COLO668 (cell line): ENCODE data around the gene MEIOSIN.

ENCODE experiments used
- DNase-seq: peaks from one replicate; lab custom pipeline; 2025; ENCODE audit not compliant: unreplicated experiment; lab: John Stamatoyannopoulos, UW

Gene MEIOSIN

DNA sequence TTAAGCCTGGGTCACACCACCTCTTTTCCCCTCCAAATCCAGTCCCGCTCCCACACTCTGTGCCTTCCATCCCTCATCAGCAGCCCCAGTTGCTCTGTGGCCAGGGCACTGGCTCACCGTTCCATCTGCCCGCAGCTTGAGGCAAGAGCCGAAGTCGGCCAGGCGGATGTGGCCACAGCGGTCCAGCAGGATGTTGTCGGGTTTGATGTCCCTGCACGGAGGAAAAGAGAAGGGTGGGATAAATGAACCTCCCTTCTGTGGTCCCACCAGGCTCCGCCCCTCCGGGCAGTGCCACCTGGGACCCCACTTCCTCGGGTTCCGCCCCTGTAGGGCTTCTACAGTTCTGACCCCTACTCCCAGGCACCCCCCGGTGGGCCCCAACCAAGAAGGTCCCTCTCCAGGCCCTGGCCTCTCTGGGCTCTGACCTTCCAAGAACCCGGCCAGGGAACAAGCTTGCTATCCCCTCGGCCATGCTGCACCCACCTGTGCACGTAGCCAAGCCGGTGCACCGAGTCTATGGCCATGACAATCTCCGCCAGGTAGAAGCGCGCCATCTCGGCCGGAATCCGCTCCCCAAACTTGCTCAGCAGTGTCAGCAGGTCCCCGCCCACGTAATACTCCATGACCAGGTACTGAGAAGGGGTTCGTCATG is 44.9 kb downstream of the MEIOSIN start:
- DNase-seq: no peak

DNA sequence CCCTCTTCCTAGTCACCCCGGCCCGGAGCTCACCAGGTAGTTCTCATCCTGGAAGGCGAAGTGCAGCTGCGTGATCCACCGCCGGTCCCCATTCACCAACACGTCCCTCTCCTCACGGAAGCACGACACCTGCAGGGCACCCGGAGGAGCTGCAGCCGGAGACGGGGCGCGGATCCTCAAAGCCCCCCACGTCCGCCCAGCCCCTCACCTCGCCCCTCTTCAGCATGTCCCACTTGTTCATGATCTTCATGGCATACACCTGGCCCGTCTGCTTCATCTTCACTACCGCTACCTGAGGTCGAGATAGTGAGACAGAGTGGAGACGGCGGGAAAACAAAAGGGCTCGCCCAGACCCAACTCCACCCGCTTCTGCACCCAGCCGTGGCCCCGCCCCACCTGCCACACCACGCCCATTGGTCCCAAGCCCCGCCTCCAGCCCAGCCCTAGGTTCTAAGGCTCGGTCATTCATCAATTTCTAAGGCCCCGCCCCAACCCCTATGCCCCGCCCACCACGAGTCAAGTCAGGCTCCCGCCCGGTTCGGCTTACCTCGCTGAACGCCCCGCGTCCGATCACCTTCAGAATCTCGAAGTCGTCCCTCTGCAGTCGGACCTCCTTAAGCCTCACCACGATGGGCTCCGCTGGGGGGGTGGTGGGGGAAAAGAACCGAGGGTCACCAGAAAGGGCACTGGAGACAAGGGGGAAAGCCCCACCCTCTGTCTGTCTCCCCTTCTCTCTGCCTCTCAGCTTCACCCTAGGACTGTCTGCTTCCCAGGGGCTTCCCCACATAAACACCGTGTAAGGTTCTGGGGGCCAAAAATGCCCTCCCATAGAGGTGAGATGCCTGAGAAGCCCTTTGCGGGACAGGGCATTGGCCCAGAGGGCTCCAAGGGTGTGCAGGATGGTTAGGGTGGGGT is 46.2 kb downstream of the MEIOSIN start:
- DNase-seq: peak; percentile 53

DNA sequence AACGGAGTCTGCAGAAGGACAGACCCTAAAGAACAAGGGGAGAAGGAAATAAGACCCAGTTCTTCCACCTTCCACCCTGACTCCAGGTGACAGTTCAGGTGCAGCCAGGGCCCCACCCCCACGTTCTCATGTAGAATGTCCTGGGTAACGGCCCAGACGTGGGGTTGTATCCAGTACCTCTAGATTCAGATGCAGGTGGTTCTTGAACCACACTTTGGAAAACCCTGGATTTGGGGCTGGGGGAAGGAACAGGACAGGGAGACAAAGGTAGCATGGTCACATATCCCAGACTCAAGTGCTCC is 46.9 kb downstream of the MEIOSIN start:
- DNase-seq: peak; percentile 15

DNA sequence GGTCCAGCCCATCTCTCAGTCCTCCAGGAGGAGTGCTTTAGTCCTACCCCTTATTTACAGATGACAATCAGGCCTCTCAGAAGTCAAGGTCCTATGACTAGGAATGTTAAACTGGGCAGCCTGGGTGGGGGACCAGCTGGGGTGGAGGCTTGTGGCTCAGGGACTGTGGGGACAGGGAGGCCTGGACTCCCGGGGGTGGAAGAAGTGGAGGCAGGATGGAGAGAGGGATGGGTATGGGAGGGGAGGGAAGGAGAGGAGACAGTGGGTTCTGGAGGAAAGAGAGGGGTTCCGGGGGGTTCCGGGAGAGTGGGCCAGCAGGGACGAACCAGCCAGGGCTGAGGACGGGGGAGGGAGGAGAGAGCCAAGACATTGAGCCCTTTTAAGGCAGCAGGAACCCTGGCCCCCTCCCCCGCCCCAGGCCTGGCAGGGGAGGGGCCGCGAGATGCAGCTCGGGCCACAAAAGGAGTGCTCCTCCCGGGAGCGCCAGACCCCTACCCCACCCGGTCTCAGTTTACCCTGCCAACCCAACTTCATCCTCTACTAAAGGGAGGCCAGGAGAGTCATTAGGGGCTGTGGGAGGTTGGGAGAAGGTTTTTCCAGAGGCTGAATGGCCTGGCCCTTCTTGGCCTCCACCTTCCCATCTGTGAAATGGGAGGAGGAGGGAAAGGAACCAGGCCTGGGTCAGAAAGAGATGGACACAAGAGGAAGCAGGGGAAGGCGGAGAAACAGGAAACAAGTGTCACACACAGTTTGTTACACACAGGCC is 47.4 kb downstream of the MEIOSIN start:
- DNase-seq: no peak

DNA sequence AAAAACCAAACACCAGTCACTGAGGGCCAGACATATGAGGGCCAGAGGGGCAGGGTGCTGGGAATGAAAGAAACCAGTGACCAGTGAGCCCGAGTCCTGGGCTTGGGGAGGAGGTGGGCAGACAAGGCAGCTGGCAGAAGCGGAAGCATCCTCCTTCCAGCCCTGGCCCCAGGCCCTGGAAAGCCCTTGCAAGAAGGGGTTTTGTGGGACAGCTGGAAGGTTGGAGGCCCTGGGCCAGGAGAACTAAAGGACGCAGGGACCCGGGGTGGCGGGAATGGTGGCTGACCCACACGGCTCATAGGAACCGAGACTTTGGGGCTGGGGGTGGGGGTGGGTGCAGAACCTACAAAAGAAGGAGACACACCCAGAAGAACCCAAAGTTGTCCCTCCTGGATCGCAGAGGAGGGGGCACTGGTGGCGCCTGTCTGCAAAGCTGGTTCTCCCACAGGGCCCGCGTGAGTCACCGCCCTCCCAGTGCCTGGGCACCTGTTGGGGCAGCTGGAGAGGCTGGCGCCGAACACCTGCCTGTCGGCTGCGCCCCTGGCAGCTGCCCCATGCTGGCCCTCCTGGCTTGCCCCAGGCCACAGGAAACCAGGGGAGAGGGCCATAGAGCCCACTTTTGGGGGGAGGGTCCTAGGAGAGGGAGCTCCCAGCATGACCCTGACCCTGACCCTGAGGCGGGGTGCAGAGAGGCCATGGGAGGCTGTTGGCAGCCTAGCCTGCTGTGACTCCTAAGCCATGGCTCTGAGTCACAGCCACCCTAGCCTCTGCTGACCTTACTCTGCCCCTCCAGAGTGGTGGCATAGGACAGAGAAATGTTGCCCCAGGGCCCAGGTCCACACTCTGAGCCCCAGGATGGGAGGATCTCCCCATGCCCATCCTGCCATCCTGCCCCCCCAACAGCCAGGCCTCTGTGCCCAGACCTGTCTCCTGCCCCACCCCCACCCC is 48.2 kb downstream of the MEIOSIN start:
- DNase-seq: peak; percentile 93

DNA sequence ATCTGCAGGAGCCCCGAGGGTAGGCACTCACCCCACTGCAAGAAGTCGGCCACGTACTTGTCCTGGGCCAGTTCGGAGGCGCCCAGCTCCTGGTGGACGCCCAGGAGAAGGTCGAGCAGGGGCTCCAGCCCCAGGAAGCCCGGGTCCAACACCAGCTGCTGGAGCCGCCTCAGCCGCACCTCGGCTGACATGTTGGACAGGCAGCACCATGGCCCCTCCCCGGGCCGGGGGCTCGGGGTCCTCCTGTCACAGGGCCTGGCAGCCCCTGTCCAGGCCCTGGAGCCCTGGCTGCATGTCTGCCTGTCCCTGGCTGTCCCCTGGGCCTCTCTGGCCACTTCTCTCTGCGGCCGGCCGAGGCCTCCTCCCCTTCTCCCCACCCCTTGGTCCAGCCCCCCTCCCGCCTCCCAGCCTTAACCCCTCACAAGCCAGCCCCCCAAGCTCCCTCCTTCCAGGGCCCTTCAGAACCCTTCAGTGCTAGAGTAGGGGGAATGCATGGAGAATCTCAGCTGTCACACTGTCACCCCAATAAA is 49.0 kb downstream of the MEIOSIN start, which contains the start of gene DMPK:
DMPK (minus strand) TSS at position 329 of the 530 bp plus-strand sequence; CDS start at position 191, 138 bp downstream.
- no peak for DNase-seq

DNA sequence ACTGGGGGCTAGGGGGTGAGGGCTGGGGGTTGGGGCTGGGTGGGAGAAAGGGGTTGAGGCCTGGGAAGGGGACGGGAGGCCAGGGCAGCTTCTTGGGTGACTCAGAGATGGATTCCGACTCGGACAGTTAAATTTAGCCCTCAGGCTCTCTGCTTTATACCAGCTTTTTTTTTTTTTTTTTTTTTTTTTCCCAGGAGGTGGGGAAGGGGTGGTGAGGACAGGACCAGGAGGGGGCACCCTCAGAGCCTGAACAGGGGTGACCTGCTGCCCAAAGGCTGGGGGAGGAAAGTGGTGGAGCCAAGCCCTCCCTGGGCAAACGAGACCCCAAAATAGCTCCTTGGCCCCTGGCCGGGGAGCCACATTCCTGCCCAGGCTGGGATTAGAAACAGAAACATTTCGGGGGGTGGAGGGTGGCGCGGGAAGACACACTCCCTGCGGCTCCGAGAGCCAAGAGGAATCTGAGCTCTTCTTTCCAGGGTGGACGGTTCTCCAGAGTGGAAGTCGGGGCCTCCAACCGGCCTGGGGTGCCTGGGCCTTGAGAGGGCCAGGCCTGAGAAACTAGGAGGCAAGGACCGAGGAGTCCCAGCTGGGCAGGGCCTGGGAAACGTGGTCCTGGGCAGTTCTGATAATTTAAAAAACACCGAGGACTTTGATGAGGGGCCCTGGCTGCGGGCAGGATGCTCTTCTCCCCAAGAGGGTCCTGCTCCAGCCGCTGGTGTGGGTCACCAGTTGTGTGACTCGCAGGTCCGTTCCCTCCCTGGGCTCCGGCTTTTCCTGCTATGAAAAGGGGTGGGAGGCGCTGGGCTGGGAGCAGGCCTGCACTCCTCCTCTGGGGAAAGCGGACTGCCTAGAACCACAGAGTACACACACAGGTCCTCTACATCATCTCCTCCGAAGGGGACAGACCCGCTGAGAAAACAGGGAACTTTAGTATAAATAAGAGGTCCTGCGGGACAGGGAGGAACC is 49.9 kb downstream of the MEIOSIN start:
- no peak for DNase-seq

DNA sequence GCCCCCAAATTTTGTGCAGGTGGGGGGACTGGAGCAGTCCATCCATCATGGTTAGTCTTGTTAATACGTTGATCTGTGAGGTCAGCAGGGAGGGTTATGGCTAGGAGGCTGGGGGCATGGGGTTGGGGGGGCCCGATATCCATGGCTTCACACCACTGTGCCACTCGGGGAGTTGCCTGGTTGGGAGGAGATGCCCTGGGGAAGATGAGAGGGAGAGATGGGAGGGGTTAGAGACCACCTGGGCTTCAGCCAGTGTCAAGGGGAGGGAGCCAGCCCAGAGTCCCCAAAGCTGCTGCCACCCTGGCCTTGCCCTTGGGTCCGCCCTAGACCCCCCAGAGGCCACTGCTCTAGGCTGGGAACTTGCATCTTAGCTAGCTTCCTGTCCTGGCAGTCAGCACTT is 50.9 kb downstream of the MEIOSIN start:
- no peak for DNase-seq

DNA sequence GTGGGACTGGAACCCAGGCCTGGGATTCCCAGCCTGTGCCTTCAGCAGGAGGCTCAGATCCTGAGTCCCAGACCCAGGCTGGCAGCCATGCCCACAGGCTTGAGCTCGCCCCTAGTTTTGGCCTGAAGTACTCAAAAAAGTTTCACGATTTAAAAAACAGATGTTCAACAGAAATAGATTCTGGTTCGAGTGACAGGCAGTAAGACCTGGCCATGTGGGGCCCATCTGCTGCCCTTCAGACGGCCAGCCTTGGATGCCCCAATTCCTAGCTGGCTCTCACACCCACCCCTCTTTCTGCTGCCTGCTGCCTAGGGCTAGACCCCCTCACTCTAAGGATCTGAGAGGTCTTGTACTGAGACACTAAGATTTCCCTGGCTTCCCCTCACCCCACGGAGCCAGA is 51.9 kb downstream of the MEIOSIN start:
- DNase-seq: no peak

DNA sequence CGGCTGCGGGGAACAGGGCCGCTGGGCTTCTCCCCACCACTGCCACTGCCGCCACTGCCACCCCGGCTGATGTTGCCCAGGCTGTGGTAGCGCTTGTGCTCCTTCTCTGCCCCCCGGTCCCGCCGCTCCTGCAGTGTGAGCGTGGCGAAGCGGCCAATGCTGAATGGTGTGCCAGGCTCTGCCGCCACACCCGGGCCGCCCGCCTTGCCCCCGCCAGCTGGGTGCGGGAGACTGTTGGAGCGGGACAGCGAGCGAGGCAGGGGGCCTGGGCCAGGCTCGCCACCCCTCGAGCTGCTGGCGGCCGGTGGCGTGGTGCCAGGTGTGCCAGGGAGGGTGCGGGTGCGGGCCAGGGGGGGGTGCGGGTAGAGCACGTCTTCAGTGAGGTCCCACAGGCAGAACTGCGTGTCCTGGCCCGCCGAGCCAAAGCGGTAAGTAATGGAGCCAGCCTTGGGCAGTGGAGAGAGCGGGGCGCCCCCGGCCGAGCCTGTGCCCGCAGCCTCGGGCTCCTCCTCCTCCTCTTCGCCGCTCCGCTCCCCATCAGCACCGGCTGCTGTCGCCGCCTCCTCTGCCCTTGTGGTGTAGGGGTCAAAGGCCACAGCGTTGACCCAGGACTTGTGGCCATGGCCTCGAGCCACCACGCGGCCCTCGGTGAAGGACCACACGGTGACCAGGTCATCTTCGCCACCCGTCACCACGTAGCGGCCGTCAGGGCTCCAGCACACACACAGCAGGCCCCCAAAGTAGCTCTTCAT is 52.7 kb downstream of the MEIOSIN start:
- no peak for DNase-seq

DNA sequence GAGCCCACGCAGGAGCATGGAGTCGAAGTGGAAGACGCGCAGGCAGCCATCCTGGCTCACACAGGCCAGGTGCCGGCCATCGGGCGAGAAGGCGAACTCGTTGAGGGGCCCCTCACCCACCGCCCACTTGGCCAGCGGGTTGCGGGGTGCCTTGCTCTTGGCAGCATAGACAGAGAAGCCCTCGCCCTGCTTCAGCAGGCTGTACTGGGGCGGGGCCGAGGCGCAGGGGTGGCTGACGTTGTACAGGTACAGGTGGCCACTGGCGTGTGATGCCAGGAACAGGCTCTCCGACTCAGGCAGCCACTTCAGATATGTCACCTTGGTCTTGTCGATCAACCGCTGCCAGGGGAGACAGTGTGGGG is 53.3 kb downstream of the MEIOSIN start:
- DNase-seq: no peak

DNA sequence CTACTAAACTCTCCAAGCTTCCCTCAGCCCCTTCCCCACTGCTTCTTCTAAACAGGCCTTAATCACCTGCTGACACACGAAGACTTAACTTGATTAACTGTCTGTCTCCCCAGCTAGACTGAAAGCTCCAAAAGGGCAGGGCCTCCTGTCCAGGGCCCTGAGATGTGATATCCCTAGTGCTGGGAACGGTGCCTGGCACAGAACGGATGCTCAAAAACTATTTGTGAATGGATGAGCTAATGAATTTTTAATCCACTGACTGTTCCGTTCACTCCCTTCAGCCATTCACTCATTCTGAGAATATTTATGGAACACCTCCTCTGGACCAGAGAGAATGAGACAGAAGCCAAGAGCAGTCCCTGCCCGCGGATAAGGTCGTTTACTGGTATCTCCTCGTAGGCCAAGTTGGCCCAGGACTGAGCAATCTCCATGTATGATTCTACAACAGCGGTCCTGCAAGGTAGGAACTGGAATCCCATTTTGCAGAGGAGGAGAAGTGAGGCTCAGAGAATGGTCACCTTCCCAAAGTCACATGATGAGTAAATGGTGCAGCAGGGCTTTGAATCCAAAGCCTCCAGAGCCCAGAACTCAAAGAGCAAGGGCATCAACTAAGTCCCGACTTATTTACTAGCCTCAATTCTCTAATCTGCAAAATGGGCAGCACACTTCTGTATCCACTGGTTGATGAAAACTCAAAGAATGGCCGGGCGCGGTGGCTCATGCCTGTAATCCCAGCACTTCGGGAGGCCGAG is 56.0 kb downstream of the MEIOSIN start:
- no peak for DNase-seq

DNA sequence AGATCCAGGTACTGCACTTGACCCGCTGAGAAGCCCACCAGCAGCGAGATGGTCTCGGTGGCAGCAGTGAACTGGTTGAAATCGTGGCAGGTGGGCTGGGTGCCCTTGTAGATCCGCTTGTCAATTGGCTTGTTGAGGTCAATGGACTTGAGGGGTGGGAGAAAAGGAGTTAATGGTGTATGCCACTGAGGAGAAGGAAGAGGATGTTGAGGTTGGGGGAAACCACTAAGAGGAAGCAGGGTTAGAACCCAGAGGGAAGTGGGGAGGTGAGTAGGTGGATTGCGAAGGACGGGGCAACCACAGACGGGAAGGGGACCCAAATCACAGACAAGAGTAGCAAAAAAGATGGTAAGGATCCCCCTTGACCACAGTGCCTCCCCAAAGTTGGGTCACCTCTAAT is 57.7 kb downstream of the MEIOSIN start:
- no peak for DNase-seq

DNA sequence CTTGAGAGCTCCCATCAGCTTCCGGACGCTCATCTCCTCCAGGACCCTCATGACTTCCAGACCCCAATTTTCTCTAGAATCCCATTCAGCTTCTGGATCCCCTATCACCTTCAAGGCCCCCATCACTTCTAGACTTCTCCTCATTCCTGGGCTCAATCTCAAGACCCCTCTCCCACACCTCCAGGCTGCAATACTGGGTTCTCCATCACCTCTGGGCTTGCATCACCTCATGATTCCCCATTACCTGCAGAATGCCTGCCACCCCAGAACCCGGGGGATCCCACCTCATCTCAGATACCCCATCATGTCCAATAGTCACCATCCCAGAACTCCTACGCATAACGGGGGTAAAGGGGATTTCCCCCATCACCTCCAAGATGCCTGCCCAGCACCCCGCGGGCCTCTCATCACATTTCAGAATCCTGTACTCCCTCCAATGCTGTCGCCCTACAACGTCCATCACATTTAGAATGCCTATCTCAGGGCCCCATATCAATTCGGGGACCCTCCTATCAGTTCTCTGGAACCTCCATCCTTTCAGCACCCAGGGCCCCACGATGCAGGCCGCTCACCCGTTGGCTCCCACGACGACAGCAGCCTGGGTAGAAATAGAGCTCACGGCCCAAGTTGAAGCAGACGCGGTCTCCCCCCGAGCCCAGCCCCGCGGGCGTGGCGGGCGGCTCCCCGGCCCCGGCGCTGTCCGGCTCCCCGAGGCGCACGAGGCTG is 58.7 kb downstream of the MEIOSIN start:
- DNase-seq: no peak

DNA sequence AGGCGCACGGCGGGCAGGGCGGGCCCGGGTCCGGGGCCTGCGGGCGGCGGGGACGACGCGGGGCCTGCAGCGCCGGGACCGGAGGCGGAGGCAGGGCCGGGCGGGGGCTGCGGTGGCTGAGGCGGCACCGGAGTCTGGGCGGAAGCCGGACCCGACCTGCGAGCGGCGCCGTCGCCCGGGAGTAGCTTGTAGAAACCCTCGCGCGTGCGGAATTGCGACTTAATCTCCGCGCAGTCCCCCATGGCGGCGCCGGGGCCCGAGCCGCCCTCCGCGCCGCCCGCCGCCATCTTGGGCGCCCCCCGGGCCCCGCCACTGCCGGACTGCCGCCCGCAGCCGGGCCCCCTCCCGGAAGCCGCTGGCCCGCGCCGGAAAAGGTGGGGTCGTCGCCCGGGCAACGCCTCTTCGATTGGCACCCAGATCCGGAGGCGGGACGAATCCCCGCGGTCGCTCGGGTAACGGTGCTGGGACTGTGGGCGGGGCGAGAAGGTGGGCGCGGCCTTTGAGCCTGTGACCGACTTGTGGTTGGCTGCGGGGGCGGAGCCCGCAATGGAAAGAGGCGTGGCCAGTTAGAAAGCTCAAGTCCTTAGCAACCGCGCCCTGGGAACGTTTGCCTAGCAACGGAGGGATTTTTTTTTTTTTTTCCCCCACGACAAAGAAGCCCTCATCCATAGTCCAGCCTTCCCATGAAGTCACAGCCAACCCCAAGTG is 59.4 kb downstream of the MEIOSIN start, which contains the start of gene DMWD:
DMWD (minus strand) TSS at position 376 of the 708 bp plus-strand sequence; CDS start at position 287, 89 bp downstream.
- DNase-seq: peak; percentile 98

DNA sequence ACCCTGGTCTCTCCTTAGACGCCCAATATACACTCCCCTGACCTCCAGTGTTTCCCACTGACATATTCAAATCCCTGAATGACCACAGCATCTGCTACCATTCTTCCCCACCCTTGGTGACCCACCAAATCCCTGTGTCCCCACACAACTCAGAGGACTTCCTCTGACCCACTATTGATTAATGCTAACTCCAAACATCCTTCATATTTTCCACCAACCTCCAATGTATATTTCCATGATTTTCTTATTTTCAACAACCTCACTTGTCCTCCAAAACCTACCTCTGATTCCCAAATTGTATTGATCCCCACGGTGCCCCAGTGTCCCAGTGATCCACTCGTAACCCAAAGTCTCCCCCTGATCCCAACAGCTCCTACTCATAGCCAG is 59.9 kb downstream of the MEIOSIN start:
- DNase-seq: no peak
